ENCODE data around the gene CHST7.

DNA sequence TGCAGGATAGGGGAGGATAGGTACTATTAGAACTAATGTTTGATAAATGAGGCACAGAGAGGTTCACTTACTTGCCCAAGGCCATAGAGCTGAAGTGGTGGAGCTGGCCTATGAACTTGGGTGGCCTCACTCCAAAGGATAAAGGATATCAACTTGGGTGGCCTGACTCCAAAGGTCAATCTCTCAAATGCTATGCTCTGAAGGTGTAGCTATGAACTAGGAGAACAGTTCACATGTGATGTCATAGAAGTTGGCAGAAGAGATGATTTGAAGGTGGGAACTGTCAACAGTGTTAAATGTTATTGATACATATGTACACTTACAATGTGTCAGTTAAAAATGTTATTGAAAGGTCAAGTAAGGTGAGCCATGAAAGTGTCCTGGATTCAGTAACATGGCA is 6.2 kb upstream of the CHST7 start:
- TF ChIP-seq, protein P1, sequence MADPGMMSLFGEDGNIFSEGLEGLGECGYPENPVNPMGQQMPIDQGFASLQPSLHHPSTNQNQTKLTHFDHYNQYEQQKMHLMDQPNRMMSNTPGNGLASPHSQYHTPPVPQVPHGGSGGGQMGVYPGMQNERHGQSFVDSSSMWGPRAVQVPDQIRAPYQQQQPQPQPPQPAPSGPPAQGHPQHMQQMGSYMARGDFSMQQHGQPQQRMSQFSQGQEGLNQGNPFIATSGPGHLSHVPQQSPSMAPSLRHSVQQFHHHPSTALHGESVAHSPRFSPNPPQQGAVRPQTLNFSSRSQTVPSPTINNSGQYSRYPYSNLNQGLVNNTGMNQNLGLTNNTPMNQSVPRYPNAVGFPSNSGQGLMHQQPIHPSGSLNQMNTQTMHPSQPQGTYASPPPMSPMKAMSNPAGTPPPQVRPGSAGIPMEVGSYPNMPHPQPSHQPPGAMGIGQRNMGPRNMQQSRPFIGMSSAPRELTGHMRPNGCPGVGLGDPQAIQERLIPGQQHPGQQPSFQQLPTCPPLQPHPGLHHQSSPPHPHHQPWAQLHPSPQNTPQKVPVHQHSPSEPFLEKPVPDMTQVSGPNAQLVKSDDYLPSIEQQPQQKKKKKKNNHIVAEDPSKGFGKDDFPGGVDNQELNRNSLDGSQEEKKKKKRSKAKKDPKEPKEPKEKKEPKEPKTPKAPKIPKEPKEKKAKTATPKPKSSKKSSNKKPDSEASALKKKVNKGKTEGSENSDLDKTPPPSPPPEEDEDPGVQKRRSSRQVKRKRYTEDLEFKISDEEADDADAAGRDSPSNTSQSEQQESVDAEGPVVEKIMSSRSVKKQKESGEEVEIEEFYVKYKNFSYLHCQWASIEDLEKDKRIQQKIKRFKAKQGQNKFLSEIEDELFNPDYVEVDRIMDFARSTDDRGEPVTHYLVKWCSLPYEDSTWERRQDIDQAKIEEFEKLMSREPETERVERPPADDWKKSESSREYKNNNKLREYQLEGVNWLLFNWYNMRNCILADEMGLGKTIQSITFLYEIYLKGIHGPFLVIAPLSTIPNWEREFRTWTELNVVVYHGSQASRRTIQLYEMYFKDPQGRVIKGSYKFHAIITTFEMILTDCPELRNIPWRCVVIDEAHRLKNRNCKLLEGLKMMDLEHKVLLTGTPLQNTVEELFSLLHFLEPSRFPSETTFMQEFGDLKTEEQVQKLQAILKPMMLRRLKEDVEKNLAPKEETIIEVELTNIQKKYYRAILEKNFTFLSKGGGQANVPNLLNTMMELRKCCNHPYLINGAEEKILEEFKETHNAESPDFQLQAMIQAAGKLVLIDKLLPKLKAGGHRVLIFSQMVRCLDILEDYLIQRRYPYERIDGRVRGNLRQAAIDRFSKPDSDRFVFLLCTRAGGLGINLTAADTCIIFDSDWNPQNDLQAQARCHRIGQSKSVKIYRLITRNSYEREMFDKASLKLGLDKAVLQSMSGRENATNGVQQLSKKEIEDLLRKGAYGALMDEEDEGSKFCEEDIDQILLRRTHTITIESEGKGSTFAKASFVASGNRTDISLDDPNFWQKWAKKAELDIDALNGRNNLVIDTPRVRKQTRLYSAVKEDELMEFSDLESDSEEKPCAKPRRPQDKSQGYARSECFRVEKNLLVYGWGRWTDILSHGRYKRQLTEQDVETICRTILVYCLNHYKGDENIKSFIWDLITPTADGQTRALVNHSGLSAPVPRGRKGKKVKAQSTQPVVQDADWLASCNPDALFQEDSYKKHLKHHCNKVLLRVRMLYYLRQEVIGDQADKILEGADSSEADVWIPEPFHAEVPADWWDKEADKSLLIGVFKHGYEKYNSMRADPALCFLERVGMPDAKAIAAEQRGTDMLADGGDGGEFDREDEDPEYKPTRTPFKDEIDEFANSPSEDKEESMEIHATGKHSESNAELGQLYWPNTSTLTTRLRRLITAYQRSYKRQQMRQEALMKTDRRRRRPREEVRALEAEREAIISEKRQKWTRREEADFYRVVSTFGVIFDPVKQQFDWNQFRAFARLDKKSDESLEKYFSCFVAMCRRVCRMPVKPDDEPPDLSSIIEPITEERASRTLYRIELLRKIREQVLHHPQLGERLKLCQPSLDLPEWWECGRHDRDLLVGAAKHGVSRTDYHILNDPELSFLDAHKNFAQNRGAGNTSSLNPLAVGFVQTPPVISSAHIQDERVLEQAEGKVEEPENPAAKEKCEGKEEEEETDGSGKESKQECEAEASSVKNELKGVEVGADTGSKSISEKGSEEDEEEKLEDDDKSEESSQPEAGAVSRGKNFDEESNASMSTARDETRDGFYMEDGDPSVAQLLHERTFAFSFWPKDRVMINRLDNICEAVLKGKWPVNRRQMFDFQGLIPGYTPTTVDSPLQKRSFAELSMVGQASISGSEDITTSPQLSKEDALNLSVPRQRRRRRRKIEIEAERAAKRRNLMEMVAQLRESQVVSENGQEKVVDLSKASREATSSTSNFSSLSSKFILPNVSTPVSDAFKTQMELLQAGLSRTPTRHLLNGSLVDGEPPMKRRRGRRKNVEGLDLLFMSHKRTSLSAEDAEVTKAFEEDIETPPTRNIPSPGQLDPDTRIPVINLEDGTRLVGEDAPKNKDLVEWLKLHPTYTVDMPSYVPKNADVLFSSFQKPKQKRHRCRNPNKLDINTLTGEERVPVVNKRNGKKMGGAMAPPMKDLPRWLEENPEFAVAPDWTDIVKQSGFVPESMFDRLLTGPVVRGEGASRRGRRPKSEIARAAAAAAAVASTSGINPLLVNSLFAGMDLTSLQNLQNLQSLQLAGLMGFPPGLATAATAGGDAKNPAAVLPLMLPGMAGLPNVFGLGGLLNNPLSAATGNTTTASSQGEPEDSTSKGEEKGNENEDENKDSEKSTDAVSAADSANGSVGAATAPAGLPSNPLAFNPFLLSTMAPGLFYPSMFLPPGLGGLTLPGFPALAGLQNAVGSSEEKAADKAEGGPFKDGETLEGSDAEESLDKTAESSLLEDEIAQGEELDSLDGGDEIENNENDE (IDR thresholded peaks at IDR 0.05; ENCODE audit: insufficient replicate concordance, low read length), result no peak
- TF ChIP-seq, protein P2, sequence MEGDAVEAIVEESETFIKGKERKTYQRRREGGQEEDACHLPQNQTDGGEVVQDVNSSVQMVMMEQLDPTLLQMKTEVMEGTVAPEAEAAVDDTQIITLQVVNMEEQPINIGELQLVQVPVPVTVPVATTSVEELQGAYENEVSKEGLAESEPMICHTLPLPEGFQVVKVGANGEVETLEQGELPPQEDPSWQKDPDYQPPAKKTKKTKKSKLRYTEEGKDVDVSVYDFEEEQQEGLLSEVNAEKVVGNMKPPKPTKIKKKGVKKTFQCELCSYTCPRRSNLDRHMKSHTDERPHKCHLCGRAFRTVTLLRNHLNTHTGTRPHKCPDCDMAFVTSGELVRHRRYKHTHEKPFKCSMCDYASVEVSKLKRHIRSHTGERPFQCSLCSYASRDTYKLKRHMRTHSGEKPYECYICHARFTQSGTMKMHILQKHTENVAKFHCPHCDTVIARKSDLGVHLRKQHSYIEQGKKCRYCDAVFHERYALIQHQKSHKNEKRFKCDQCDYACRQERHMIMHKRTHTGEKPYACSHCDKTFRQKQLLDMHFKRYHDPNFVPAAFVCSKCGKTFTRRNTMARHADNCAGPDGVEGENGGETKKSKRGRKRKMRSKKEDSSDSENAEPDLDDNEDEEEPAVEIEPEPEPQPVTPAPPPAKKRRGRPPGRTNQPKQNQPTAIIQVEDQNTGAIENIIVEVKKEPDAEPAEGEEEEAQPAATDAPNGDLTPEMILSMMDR (IDR thresholded peaks at IDR 0.05; ENCODE audit: control extremely low read depth in 1 of 3, insufficient read depth in 1 of 3, low read depth in 1 of 3, low read length in 3 of 3), result no peak
- TF ChIP-seq NRF1 (IDR thresholded peaks at IDR 0.05; ENCODE audit: low read depth, low read length), result no peak
- TF ChIP-seq RNF2 (IDR thresholded peaks at IDR 0.05; ENCODE audit: borderline replicate concordance, low read depth, low read length, missing control alignments, poor library complexity, severe bottlenecking), result no peak
- TF ChIP-seq CREB1 (IDR thresholded peaks at IDR 0.05), result no peak
- no peak for TF ChIP-seq EZH2 (IDR thresholded peaks at IDR 0.05; ENCODE audit: low read depth, low read length, severe bottlenecking)
- no peak for TF ChIP-seq ASH2L (IDR thresholded peaks at IDR 0.05; ENCODE audit: low read length)

Data from H1 (cell line).